Liver (tissue), 9 donors: ENCODE data around the gene RNF5. TPM values are rescaled to one million over a fixed set of nuclear protein-coding genes. Genes with fewer than 3 reads are reported as not detected.

Experiments
- DNase-seq: peaks from one replicate; pipeline ENCODE4 v3.0.0-alpha.2; 2017; ENCODE audit warnings: low spot score
- H3K27ac ChIP-seq, 2 donors: one replicate each; pipeline ENCODE4 v1.7.0; 2013; ENCODE audit warnings: inconsistent platforms in 2 of 2, low read length in 2 of 2, control low read depth in 1 of 2, low read depth in 1 of 2, mild to moderate bottlenecking in 1 of 2
- H3K27me3 ChIP-seq, 4 donors: one replicate each; pipeline versions ENCODE4 v1.6.1 to v1.7.0; 2013; ENCODE audit warnings: low read length in 3 of 4, inconsistent platforms in 1 of 4, mild to moderate bottlenecking in 1 of 4, moderate library complexity in 1 of 4; ENCODE audit not compliant: control insufficient read depth in 4 of 4, insufficient read depth in 4 of 4
- H3K36me3 ChIP-seq, 4 donors: one replicate each; pipeline versions ENCODE4 v1.6.1 to v1.7.0; 2013; ENCODE audit warnings: low read length in 3 of 4, mild to moderate bottlenecking in 3 of 4, low read depth in 1 of 4, moderate library complexity in 1 of 4; ENCODE audit not compliant: control insufficient read depth in 4 of 4, insufficient read depth in 3 of 4
- H3K4me1 ChIP-seq, 4 donors: one replicate each; pipeline versions ENCODE4 v1.6.1 to v1.7.0; 2013; ENCODE audit warnings: low read length in 3 of 4, mild to moderate bottlenecking in 3 of 4, moderate library complexity in 1 of 4; ENCODE audit not compliant: control insufficient read depth in 4 of 4, insufficient read depth in 4 of 4
- H3K4me3 ChIP-seq, 3 donors: one replicate each; pipeline versions ENCODE4 v1.6.1 to v1.7.0; 2013; ENCODE audit warnings: low read length in 3 of 3, control low read depth in 1 of 3, low read depth in 1 of 3, mild to moderate bottlenecking in 1 of 3
- H3K9ac ChIP-seq, 2 donors: one replicate each; pipeline ENCODE4 v1.7.0; 2013; ENCODE audit warnings: low read length in 2 of 2, mild to moderate bottlenecking in 2 of 2, moderate library complexity in 2 of 2, control low read depth in 1 of 2, low read depth in 1 of 2
- H3K9me3 ChIP-seq, 4 donors: one replicate each; pipeline versions ENCODE4 v1.6.1 to v1.7.0; 2013; ENCODE audit warnings: low read length in 3 of 4; ENCODE audit not compliant: control insufficient read depth in 4 of 4
- ATF3 ChIP-seq: IDR thresholded peaks from 2 replicates; pipeline ENCODE4 v1.6.1; 2016; ENCODE audit warnings: antibody characterized with exemption
- CTCF ChIP-seq: fragments of 150-350 bp; IDR thresholded peaks from 2 replicates; pipeline ENCODE4 v1.5.1; 2017; ENCODE audit warnings: improper control_type of control experiment, low read depth, low read length; ENCODE audit not compliant: missing input control
- EGR1 ChIP-seq, 2 donors: IDR thresholded peaks; 2 replicates each; pipeline ENCODE4 v1.6.1; 2016 to 2018; ENCODE audit warnings: antibody characterized with exemption in 2 of 2, low read depth in 2 of 2
- FOXA1 ChIP-seq: IDR thresholded peaks from 2 replicates; pipeline ENCODE4 v1.6.1; 2016; ENCODE audit warnings: antibody characterized with exemption
- FOXA2 ChIP-seq: IDR thresholded peaks from 2 replicates; pipeline ENCODE4 v1.6.1; 2016; ENCODE audit warnings: antibody characterized with exemption
- GABPA ChIP-seq, 2 donors: IDR thresholded peaks in 1 of 2; conservative IDR thresholded peaks in 1 of 2; 2 replicates each; pipeline ENCODE4 v1.6.1; 2016; ENCODE audit warnings: antibody characterized with exemption in 2 of 2, mild to moderate bottlenecking in 1 of 2, moderate library complexity in 1 of 2
- HNF4A ChIP-seq, 2 donors: conservative IDR thresholded peaks; 2 replicates each; pipeline ENCODE4 v1.6.1; 2016; ENCODE audit warnings: antibody characterized with exemption in 2 of 2, mild to moderate bottlenecking in 2 of 2
- HNF4G ChIP-seq: IDR thresholded peaks from 2 replicates; pipeline ENCODE4 v1.6.1; 2016; ENCODE audit warnings: antibody characterized with exemption
- JUND ChIP-seq, 2 donors: IDR thresholded peaks; 2 replicates each; pipeline ENCODE4 v1.6.1; 2016; ENCODE audit warnings: antibody characterized with exemption in 2 of 2
- MAX ChIP-seq: IDR thresholded peaks from 2 replicates; pipeline ENCODE4 v1.6.1; 2016; ENCODE audit warnings: antibody characterized with exemption
- NR2F2 ChIP-seq: IDR thresholded peaks from 2 replicates; pipeline ENCODE4 v1.6.1; 2016; ENCODE audit warnings: antibody characterized with exemption
- RAD21 ChIP-seq, 2 donors: IDR thresholded peaks; 2 replicates each; pipeline ENCODE4 v1.6.1; 2016; ENCODE audit warnings: antibody characterized with exemption in 2 of 2, mild to moderate bottlenecking in 2 of 2
- REST ChIP-seq: IDR thresholded peaks from 2 replicates; pipeline ENCODE4 v1.6.1; 2016; ENCODE audit warnings: antibody characterized with exemption, mild to moderate bottlenecking
- RXRA ChIP-seq, 2 donors: IDR thresholded peaks; 2 replicates each; pipeline ENCODE4 v1.6.1; 2017 to 2018; ENCODE audit warnings: antibody characterized with exemption in 2 of 2, mild to moderate bottlenecking in 1 of 2
- SP1 ChIP-seq: IDR thresholded peaks from 2 replicates; pipeline ENCODE4 v1.6.1; 2018; ENCODE audit warnings: antibody characterized with exemption, mild to moderate bottlenecking
- TAF1 ChIP-seq: conservative IDR thresholded peaks from 2 replicates; pipeline ENCODE4 v1.6.1; 2016; ENCODE audit warnings: antibody characterized with exemption, mild to moderate bottlenecking
- YY1 ChIP-seq: IDR thresholded peaks from 2 replicates; pipeline ENCODE4 v1.6.1; 2016; ENCODE audit warnings: antibody characterized with exemption, mild to moderate bottlenecking
- ZBTB33 ChIP-seq: IDR thresholded peaks from 2 replicates; pipeline ENCODE4 v1.6.1; 2016; ENCODE audit warnings: antibody characterized with exemption
- WGBS: extraction: QIAGEN DNeasy Blood & Tissue Kit; methylation state at CpG from one replicate; pipeline ENCODE4 v1.1.7; 2013; 5-methylcytosine and 5-hydroxymethylcytosine counted together
- polyA plus RNA-seq, 2 donors: library from polyadenylated mRNA; stranded (reverse) in 1 of 2; unstranded in 1 of 2; fragments of 200-250 nt in 1 of 2; fragments of >200 nt in 1 of 2; fragmentation: Nextera tagmentation in 1 of 2; extraction: Ambion mirVana in 1 of 2; gene quantifications; one replicate each; pipeline versions ENCODE4 v1.2.1 to v1.2.3, GENCODE V29; 2013 to 2015
- total RNA-seq, 2 donors: library from RNA; depleted of rRNA; stranded (reverse); fragments of >200 nt; gene quantifications; one replicate each; pipeline ENCODE4 v1.2.3, GENCODE V29; 2014
- donor health status: healthy.
- donor health status: healthy.
- donor health status: healthy.
- donor health status: healthy.
- donor health status: healthy.

Gene RNF5
- total and polyA plus RNA-seq, 4 donors: 51.5 to 85.9 (median 61.0) TPM

- H3K27me3 ChIP-seq: no peaks in the 10 kb centered on the region
- peaks cover 2 to 23% (median 13%) of the 10 kb centered on the region in 4 donors for H3K4me1 ChIP-seq
- H3K9me3 ChIP-seq: no peaks in the 10 kb centered on the region
- under 1% methylated on average over 58 of the region's 58 CpGs for WGBS
- peak overlapping the region; percentile 74 to 98 for H3K9ac ChIP-seq
- H3K27ac ChIP-seq: peak overlapping the region; percentile 92 to 99
- no peaks in the 10 kb centered on the region for H3K36me3 ChIP-seq
- peak overlapping the region; percentile 54 to 91 (median 63) for H3K4me3 ChIP-seq
- peak; percentile 68 for TF ChIP-seq SP1
- TF ChIP-seq RXRA (IDR thresholded peaks at IDR 0.05): no peak
- peak; percentile 19 for TF ChIP-seq MAX
- TF ChIP-seq ATF3: no peak
- TF ChIP-seq JUND (IDR thresholded peaks at IDR 0.05): peak; percentile 58 to 64
- TF ChIP-seq HNF4A (conservative IDR thresholded peaks at IDR 0.05): no peak
- TF ChIP-seq REST: peak; percentile 58
- TF ChIP-seq GABPA (IDR thresholded peaks at IDR 0.05 in 1 of 2, conservative IDR thresholded peaks at IDR 0.05 in 1 of 2): no peak
- TF ChIP-seq YY1: peak; percentile 36
- no peak for TF ChIP-seq CTCF
- TF ChIP-seq FOXA2: no peak
- TF ChIP-seq NR2F2: peak; percentile 39
- peak; percentile 40 for TF ChIP-seq TAF1
- TF ChIP-seq HNF4G: no peak
- TF ChIP-seq RAD21 (IDR thresholded peaks at IDR 0.05): no peak
- peak; percentile 22 for TF ChIP-seq ZBTB33
- TF ChIP-seq EGR1 (IDR thresholded peaks at IDR 0.05; ENCODE audit: low read depth in 2 of 2): peak in 1 of 2 donors; percentile 89
- peak; percentile 28 for TF ChIP-seq FOXA1
- peak; percentile 73 for DNase-seq
Measured at GRCh38 chr6:32195902-32196681, 17.9 kb downstream of the RNF5 start.
